BLaER1 (cell line): Measurements from ENCODE around the gene EXTL1.
A peak's percentile ranks its signal among the peaks of the same experiment; 100 is the strongest.

ENCODE experiments used
- H3K27ac ChIP-seq: shearing (Covaris generic); formaldehyde crosslinking; 2 replicates; pipeline ENCODE4 v1.8.1; 2022
- H3K27me3 ChIP-seq: shearing (Covaris generic); formaldehyde crosslinking; 2 replicates; pipeline ENCODE4 v1.8.1; 2022
- H3K36me3 ChIP-seq: shearing (Covaris generic); formaldehyde crosslinking; 2 replicates; pipeline ENCODE4 v1.8.1; 2022
- H3K4me1 ChIP-seq: shearing (Covaris generic); formaldehyde crosslinking; 2 replicates; pipeline ENCODE4 v1.8.1; 2022
- H3K4me2 ChIP-seq: shearing (Covaris generic); formaldehyde crosslinking; 2 replicates; pipeline ENCODE4 v1.8.1; 2022
- H3K4me3 ChIP-seq: shearing (Covaris generic); formaldehyde crosslinking; 2 replicates; pipeline ENCODE4 v1.8.1; 2022
- H3K9ac ChIP-seq: shearing (Covaris generic); formaldehyde crosslinking; 2 replicates; pipeline ENCODE4 v1.8.1; 2022
- H3K9me3 ChIP-seq: shearing (Covaris generic); formaldehyde crosslinking; 2 replicates; pipeline ENCODE4 v1.8.1; 2022
- H4K20me1 ChIP-seq: shearing (Covaris generic); formaldehyde crosslinking; 2 replicates; pipeline ENCODE4 v1.8.1; 2022
- Cebpa-rat ChIP-seq: shearing (Covaris generic); IDR thresholded peaks from 2 replicates; pipeline ENCODE4 v1.8.1; 2022

Gene EXTL1

DNA sequence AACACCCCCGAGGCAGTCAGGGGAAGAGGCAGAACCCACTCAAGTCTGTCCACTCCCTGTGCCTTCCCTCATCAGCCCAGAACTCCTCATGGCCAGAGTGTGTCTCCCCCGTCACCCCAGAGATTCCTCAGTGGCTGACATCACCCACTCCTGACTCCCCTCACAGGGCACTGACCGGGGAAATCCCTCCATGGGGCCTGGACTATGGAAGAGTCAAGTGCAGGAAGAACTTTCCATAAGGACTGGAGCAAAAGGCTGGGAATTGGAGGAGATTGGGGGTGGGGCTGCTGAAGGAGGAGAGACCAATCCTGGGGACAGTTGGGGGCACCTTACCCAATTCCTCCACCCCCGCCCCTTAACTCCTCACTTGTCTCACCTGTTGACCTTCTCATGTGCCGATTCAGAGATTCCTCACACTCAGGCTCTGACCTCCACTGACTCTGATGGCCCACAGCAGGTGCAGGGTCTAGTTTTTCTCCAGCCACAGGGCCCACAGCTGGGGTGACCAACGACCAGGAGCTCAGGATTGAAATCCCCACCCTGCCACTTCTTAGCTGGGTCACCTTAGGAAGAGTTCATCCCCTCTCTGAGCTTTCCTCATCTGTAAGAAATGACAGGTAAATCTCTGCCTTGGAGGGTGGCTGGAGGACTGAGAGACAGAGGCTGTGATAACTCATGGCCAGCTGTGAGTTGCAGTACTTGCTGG lies 481 bp upstream of the EXTL1 start:
- H3K9me3 ChIP-seq: no peaks in the 10 kb centered on the region

DNA sequence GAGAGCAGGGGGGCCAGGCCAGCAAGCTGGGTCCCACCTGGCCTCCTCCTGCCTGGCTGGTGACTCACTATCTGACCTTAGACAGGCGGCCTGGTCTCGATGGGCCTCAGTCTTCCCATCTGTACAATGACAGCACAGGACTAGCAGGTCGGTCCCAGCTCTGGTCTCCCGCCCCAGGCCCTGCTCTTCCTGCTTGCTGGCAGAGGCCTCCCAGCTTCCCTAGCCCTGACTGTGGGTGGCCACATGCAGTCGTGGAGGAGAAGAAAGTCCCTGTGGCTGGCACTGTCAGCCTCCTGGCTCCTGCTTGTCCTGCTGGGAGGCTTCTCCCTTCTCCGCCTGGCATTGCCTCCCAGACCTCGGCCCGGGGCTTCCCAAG lies 817 bp downstream of the EXTL1 start:
- peaks cover 61% of the 10 kb centered on the region for H3K4me1 ChIP-seq
- H3K9me3 ChIP-seq: no peaks in the 10 kb centered on the region
- no peaks in the 10 kb centered on the region for H3K36me3 ChIP-seq
- H3K27me3 ChIP-seq: no peaks in the 10 kb centered on the region
- no peak overlapping the region for H3K4me3 ChIP-seq
- H4K20me1 ChIP-seq: no peaks in the 10 kb centered on the region
- peak overlapping the region; percentile 63; the same call in 1 of the 2 replicates for H3K27ac ChIP-seq
- no peak for TF ChIP-seq Cebpa-rat
- H3K9ac ChIP-seq: peak overlapping the region; percentile 69
- peak overlapping the region; percentile 95 for H3K4me2 ChIP-seq

More for the DNA sequence above, 481 bp upstream of the EXTL1 start:
- no peak for TF ChIP-seq Cebpa-rat
- H3K27me3 ChIP-seq: no peaks in the 10 kb centered on the region
- H4K20me1 ChIP-seq: no peaks in the 10 kb centered on the region
- H3K36me3 ChIP-seq: no peaks in the 10 kb centered on the region
- H3K4me2 ChIP-seq: peak overlapping the region; percentile 95
- H3K4me1 ChIP-seq: peaks cover 74% of the 10 kb centered on the region
- no peak overlapping the region for H3K4me3 ChIP-seq
- no peak overlapping the region for H3K9ac ChIP-seq
- no peak overlapping the region for H3K27ac ChIP-seq

- TF ChIP-seq Cebpa-rat: no peak
- Histone ChIP-seq H3K9ac (no peak overlapping the region), H3K4me1 (peaks cover 57% of the 10 kb centered on the region), H3K4me3 (no peak overlapping the region), H3K36me3 (no peaks in the 10 kb centered on the region), H3K4me2 (peak overlapping the region; percentile 7; the same call in 1 of the 2 replicates), H3K27ac (no peak overlapping the region), H3K9me3 (no peaks in the 10 kb centered on the region), H4K20me1 (no peaks in the 10 kb centered on the region), H3K27me3 (no peaks in the 10 kb centered on the region)
Measured at GRCh38 chr1:26023009-26023408, 1.4 kb downstream of the EXTL1 start.

DNA sequence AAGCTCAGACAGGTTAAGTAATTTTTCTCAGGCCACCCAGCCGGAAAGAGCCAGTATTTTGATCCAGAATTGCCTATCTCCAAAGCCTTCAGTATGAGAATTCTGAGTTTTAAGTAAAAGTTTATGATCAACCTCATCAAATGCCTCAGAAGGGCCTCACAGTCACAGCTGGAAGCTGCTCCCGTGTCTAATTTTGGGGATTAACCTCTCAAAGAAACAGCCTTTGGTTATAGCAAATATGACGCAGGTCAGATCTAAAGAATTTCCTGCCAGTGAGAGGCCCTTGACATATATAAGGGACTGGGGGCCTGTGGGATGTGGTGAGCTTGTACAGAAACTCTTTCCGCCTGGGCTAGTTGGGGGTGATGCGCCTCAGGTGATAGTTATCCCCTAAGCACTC lies 2.3 kb downstream of the EXTL1 start:
- H4K20me1 ChIP-seq: no peaks in the 10 kb centered on the region
- no peaks in the 10 kb centered on the region for H3K27me3 ChIP-seq
- no peak overlapping the region for H3K4me3 ChIP-seq
- peaks cover 57% of the 10 kb centered on the region for H3K4me1 ChIP-seq
- H3K9me3 ChIP-seq: no peaks in the 10 kb centered on the region
- no peak overlapping the region for H3K27ac ChIP-seq
- no peak for TF ChIP-seq Cebpa-rat
- H3K4me2 ChIP-seq: peak overlapping the region; percentile 15
- H3K9ac ChIP-seq: no peak overlapping the region
- no peaks in the 10 kb centered on the region for H3K36me3 ChIP-seq

GRCh38 chr1:26025060-26025459 lies 3.5 kb downstream of the EXTL1 start:
- H3K36me3 ChIP-seq: no peaks in the 10 kb centered on the region
- H3K4me2 ChIP-seq: no peak overlapping the region
- H3K27ac ChIP-seq: no peak overlapping the region
- H3K9ac ChIP-seq: no peak overlapping the region
- H3K4me3 ChIP-seq: no peak overlapping the region
- H3K9me3 ChIP-seq: no peaks in the 10 kb centered on the region
- peaks cover 48% of the 10 kb centered on the region for H3K4me1 ChIP-seq
- H4K20me1 ChIP-seq: no peaks in the 10 kb centered on the region
- no peaks in the 10 kb centered on the region for H3K27me3 ChIP-seq
- no peak for TF ChIP-seq Cebpa-rat

GRCh38 chr1:26025517-26025916 lies 3.9 kb downstream of the EXTL1 start:
- Histone ChIP-seq H3K4me1 (peaks cover 43% of the 10 kb centered on the region), H3K27me3 (no peaks in the 10 kb centered on the region), H3K4me2 (no peak overlapping the region), H4K20me1 (no peaks in the 10 kb centered on the region), H3K4me3 (no peak overlapping the region), H3K27ac (no peak overlapping the region), H3K9ac (no peak overlapping the region), H3K36me3 (no peaks in the 10 kb centered on the region), H3K9me3 (no peaks in the 10 kb centered on the region)
- TF ChIP-seq Cebpa-rat: no peak

DNA sequence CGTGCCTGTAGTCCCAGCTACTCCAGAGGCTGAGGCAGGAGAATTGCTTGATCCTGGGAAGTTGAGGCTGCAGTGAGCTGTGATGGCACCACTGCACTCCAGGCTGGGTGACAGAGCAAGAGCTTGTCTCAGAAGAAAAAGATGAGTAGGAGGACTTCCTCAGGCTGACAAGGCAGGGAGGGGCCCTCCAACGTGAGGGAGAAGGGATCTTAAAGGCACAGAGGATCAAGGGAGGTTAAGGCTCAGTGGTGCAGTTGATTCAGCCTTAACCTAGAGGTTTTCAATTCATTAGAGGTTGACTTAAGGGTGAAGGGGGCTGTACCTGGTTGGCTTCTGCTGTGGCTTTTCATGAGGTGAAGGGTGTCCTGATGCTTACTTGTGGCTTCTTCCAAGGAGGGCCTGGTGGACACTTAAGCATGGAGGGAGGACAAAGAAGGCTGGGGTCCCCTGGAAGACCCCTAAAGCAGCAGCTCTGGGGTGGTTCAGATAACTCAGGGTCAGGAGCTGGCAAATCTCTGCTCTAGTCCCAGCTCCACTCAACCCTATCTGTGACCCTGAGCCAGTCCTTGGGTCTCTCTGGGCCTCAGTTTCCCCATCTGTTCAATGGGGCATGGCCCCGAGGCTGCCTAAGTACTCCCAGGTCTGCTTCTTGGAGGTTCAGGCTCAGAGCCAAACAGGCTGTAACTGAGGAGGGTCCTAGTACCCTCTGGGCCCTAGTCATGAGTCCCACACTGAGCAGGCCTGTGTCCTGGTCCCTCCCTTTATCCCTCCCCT lies 6.3 kb downstream of the EXTL1 start:
- no peaks in the 10 kb centered on the region for H4K20me1 ChIP-seq
- H3K4me1 ChIP-seq: peaks cover 20% of the 10 kb centered on the region
- H3K27ac ChIP-seq: no peak overlapping the region
- no peaks in the 10 kb centered on the region for H3K36me3 ChIP-seq
- no peaks in the 10 kb centered on the region for H3K9me3 ChIP-seq
- no peak overlapping the region for H3K4me2 ChIP-seq
- H3K4me3 ChIP-seq: no peak overlapping the region
- H3K27me3 ChIP-seq: no peaks in the 10 kb centered on the region
- no peak overlapping the region for H3K9ac ChIP-seq
- TF ChIP-seq Cebpa-rat: no peak

GRCh38 chr1:26028490-26028980 lies 7.0 kb downstream of the EXTL1 start:
- Histone ChIP-seq H3K27me3 (no peaks in the 10 kb centered on the region), H3K4me3 (no peak overlapping the region), H3K36me3 (no peaks in the 10 kb centered on the region), H3K9me3 (no peaks in the 10 kb centered on the region), H3K27ac (no peak overlapping the region), H4K20me1 (no peaks in the 10 kb centered on the region), H3K4me2 (no peak overlapping the region), H3K4me1 (peaks cover 13% of the 10 kb centered on the region), H3K9ac (no peak overlapping the region)
- TF ChIP-seq Cebpa-rat: no peak

GRCh38 chr1:26029054-26029863 lies 7.7 kb downstream of the EXTL1 start:
- H3K36me3 ChIP-seq: no peaks in the 10 kb centered on the region
- H3K9ac ChIP-seq: no peak overlapping the region
- no peak overlapping the region for H3K4me2 ChIP-seq
- H4K20me1 ChIP-seq: no peaks in the 10 kb centered on the region
- H3K4me3 ChIP-seq: no peak overlapping the region
- TF ChIP-seq Cebpa-rat: no peak
- H3K4me1 ChIP-seq: peaks cover 6% of the 10 kb centered on the region
- no peaks in the 10 kb centered on the region for H3K27me3 ChIP-seq
- H3K9me3 ChIP-seq: no peaks in the 10 kb centered on the region
- no peak overlapping the region for H3K27ac ChIP-seq
